Measurements from ENCODE around the gene DEFB124. TPM values are rescaled to one million over a fixed set of nuclear protein-coding genes. Genes with fewer than 3 reads are reported as not detected.
"Not testable (repeated sequence)": the region's sequence is repeated elsewhere in the genome, so short reads cannot be mapped to it uniquely, and the experiment has no call there.

The DEFB124 gene
- total RNA-seq (2014; rRNA removed; shearing (Covaris generic)): not detected in 2 replicates

- no peak for DNase-seq (ENCODE audit: low spot score)
Observed at GRCh38 chr20:31474758-31475427, at the start of gene DEFB124, which contains the start of gene REM1. Gene DEFB124, minus strand, starts transcription at chr20:31475127. Its CDS starts 2,114 bp downstream, at chr20:31473013. Gene REM1, plus strand, starts transcription at chr20:31475288. Its CDS starts 1,158 bp downstream, at chr20:31476446.

- no peak for DNase-seq (ENCODE audit: low spot score)
Observed at GRCh38 chr20:31523361-31524283, 48.7 kb upstream of the DEFB124 start.

DNA sequence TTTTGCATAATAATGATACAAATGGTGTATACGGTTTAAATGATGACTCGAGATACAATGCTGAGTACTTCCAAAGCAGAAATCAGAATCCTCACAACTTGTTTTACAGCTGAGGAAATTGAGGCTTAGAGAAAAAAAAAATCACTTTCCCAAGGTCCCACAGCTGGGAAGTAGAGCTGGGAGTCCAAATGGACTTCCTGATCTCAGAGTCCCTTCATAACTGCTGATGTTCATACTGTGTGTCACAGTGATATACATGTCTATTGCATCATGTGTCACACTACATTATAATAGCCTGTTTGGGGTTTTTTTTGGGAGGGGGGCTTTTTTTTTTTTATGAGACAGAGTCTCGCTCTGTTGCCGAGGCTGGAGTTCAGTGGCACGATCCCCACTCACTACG lies 47.8 kb upstream of the DEFB124 start:
- DNase-seq (ENCODE audit: low spot score): no peak

- not testable (repeated sequence) for DNase-seq (ENCODE audit: low spot score)
Observed at GRCh38 chr20:31521267-31521666, 46.3 kb upstream of the DEFB124 start.

- peak; percentile 36 for DNase-seq (ENCODE audit: low spot score)
Observed at GRCh38 chr20:31517373-31517772, 42.4 kb upstream of the DEFB124 start.

GRCh38 chr20:31516651-31517050 lies 41.7 kb upstream of the DEFB124 start:
- DNase-seq (ENCODE audit: low spot score): no peak

DNA sequence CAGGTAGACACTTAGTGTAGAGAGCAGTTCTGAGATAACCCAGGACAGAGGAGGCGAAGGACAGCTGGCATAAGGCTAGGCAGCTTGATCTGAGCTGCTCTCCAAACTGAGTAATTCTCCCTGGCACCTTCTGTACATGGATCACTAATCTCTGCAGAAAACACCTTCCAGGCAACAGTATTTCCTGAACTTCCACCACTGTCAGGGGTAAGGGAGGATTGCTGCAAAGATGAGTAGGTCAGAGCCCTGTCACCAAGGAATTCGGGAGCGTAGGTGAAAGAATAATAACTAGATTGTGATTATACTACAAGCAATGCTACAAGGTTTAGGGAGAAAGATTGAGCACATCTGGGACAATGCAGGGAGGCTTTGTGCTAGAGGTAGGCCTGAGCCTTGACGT lies 41.2 kb upstream of the DEFB124 start:
- DNase-seq (ENCODE audit: low spot score): no peak

DNA sequence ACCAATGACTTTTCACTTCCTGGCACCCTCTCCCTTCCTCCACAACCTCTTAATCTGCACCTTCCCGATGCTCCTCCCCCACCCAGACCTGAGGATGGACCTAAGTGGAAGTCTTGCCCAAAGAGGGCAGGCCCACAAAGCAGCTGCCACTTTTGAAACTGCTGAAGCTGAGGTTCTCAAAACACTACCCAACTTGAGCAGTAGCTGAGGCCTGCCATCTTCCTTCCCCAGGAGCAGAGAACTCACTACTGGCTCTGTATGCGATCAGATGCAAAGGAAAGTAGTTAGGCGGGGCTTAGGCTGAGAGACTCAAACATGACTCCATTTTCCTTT lies 40.8 kb upstream of the DEFB124 start:
- no peak for DNase-seq (ENCODE audit: low spot score)

DNA sequence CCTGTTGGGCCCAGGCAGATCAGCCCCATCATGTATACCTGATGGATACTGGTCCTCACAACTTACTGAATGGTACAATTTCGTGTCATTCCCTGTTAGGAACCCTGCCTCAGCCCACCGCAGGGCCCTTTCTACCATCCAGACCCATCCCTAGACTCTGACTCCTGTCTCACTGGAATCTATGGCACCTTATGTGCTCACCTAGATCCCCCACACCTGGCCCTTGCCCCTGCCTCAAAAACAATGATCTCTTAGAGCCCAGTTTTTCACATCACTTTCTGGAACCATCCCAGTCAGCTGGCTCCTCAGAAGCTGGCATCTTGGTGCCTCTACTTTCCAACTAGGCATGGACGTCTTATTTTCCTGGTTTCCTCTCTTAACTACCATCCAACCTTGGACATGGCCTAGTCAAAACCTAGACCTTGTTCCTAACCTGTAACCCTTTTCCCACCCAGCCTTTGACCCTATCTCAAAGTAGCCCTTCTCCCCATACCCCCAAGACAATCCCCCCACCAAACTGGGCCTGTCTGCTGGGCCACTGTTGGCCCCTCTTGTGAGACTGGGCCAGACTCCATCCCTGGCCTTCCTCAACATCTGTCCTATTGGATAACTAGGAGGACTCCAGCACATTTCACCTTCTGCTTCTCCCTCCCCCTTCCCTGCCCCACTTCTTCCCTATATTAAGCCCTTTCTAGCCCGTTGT lies 40.3 kb upstream of the DEFB124 start:
- no peak for DNase-seq (ENCODE audit: low spot score)

- DNase-seq (ENCODE audit: low spot score): peak; percentile 88
Observed at GRCh38 chr20:31514154-31515071, 39.5 kb upstream of the DEFB124 start, which contains the start of gene HM13. Gene HM13, plus strand, starts transcription at chr20:31514442. Its CDS starts 110 bp downstream, at chr20:31514552.

DNA sequence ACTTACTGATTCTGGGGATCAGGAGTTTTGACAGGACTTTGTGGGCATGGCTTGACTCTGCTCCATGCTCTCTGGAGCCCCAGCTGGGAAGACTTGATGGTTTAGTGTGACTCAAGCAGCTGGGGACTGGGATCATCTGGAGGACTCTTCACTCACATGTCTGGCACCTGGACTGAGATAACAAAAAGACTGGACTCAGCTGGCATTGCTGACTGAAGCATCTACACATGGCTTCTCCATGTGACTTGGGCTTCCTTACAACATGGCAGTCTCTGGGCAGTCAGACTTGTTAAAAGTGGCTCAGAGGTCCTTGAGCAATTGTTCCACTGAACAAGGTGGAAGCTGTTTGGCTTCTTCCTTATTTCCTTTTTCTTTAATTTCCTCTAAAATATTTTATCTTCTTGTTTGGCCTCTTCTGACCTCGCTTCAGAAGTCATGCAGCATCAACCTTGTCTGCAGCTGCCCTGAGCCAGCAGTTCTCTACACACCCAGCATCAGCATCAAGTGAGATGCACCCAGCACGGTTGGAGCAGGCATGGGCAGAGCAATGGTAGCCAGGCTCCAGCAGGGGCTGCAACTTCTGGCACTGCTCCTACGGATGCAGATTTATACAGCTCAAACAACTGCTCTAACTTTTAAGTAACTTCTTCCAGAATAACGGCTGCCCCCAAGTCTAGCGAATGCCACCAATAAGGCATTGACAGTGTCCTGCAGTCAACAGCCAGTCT lies 33.8 kb upstream of the DEFB124 start:
- no peak for DNase-seq (ENCODE audit: low spot score)

GRCh38 chr20:31505903-31506302 lies 31.0 kb upstream of the DEFB124 start:
- no peak for DNase-seq (ENCODE audit: low spot score)

DNA sequence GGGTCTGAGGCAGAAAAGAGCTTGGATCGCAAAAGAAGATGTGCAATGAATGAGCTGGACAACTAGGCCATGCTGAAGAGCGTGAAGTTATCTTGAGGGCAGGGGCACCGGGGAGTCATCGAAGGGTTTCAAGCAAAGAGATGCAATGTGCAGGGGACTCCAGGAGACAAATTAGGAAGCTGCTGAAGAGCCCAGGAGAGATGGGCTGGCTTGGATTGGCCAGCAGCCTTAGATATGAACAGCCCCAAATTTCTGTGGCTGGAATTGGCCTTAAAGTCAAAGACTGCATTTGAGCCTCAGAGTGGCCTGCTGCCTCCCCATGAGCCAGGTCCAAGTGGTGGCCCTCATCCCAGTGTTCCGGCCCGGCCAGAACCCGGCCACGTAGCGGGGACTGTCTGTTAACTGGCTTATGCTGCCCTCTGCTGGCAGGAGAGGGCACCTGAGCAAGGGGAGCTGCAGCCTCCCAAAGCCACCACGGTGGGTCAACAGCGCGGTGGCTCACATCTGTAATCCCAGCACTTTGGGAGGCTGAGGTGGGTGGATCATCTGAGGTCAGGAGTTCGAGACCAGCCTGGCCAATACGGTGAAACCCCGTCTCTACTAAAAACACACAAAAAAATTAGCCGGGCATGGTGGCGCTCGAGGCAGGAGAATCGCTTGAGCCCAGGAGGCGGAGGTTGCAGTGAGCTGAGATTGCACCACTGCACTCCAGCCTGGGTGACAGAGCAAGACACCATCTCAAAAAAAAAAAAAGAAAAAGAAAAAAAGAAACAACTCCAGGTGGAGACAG lies 28.2 kb upstream of the DEFB124 start:
- peak; percentile 76 for DNase-seq (ENCODE audit: low spot score)

GRCh38 chr20:31500527-31500926 lies 25.6 kb upstream of the DEFB124 start:
- no peak for DNase-seq (ENCODE audit: low spot score)

DNA sequence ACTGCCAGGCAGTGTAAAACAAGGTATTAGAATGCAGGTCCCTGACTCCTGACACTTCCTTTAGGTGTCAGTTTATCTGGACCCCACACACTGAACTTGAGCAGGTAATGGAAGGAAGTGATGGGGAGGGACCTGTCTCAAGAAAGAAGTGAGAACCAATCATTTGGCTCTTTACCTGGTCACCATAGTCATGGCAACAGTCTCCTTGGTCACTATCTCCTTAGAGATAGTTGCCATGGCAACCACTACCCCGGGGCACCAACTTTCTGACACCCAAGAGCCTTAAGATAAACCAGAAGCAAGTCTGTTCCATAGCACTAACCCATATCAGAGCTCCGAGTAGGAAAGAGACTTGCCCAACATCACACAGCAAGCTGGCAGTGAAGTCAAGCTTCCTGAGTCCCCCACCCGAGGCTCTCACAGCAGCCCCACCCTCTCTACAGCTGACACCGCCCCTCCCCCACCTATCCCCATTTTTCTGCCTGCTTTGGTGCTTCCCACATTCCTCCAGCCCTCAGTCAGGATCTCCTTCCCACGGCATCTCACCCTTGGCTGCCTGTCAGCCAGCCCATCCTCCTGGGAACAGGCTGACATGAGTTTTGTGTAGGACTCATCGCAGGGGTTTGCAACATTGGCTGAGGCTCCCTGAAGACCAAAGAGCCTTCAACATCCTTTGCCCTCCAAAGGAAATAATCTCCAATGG lies 23.1 kb upstream of the DEFB124 start:
- no peak for DNase-seq (ENCODE audit: low spot score)

- DNase-seq (ENCODE audit: low spot score): no peak
Observed at GRCh38 chr20:31496761-31497295, 21.9 kb upstream of the DEFB124 start.

DNA sequence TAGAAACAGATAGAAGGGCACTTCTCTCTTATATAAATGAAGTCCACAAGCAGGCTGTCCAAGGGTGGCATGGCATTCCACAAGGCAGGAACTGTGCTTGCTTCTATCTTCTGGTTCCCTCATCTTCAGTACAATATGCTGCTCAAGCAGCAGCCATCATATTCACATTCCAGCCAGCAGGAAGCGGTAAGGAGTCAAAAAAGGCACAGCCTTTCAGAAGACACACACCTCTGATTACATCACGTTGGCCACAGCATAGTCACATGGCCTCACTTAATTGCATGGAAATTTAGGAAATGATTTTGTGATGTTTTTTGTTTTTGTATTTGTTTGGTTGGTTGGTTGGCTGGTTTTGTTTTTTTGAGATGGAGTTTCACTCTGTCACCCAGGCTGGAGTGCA lies 19.2 kb upstream of the DEFB124 start:
- DNase-seq (ENCODE audit: low spot score): peak; percentile 77

- no peak for DNase-seq (ENCODE audit: low spot score)
Observed at GRCh38 chr20:31490752-31491151, 15.8 kb upstream of the DEFB124 start.

GRCh38 chr20:31489152-31489551 lies 14.2 kb upstream of the DEFB124 start:
- no peak for DNase-seq (ENCODE audit: low spot score)
